HG03045 (cell line): ENCODE measurements around the gene CHPF.

Experiments used
- ATAC-seq: cut with Tn5 transposase; IDR thresholded peaks from one replicate; pipeline ENCODE4 v1.9.1; 2021; ENCODE audit warnings: mild to moderate bottlenecking, moderate library complexity; ENCODE audit not compliant: unreplicated experiment

CHPF gene, protein sequence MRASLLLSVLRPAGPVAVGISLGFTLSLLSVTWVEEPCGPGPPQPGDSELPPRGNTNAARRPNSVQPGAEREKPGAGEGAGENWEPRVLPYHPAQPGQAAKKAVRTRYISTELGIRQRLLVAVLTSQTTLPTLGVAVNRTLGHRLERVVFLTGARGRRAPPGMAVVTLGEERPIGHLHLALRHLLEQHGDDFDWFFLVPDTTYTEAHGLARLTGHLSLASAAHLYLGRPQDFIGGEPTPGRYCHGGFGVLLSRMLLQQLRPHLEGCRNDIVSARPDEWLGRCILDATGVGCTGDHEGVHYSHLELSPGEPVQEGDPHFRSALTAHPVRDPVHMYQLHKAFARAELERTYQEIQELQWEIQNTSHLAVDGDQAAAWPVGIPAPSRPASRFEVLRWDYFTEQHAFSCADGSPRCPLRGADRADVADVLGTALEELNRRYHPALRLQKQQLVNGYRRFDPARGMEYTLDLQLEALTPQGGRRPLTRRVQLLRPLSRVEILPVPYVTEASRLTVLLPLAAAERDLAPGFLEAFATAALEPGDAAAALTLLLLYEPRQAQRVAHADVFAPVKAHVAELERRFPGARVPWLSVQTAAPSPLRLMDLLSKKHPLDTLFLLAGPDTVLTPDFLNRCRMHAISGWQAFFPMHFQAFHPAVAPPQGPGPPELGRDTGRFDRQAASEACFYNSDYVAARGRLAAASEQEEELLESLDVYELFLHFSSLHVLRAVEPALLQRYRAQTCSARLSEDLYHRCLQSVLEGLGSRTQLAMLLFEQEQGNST

GRCh38 chr2:219543596-219544358, at the start of gene CHPF, which contains the start of gene TMEM198:
Gene CHPF, minus strand, starts transcription at chr2:219543809. Its CDS starts 271 bp downstream, at chr2:219543538.
Gene TMEM198, plus strand, starts transcription at chr2:219544028. Its CDS starts 700 bp downstream, at chr2:219544728.
- ATAC-seq: peak; percentile 82

- no peak for ATAC-seq
These were observed 49.5 kb upstream of the CHPF start for GRCh38 chr2:219593154-219593553.

DNA sequence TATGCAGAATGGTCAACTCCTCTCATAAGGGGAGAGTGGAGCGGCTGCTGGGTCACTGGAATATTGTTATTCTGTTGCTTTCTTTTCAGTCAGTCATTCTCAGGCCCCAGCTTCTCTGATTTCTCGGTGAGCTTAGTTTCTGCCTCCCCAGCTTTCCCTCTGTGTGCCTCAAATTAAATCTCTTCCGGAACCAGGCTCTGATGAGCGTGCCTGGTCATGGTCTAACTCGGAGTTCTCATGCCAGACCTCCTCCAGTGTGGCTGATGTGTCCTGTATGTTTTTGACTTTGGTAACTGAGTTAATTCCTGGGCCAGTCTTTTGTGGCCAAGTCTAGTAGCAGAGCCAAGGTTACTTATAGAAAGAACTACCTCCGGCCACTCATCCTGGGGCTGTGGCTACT, 49.1 kb upstream of the CHPF start:
- ATAC-seq: no peak

- no peak for ATAC-seq
These were observed 47.5 kb upstream of the CHPF start for GRCh38 chr2:219591091-219591490.

- no peak for ATAC-seq
These were observed 37.7 kb upstream of the CHPF start for GRCh38 chr2:219581346-219581745.

GRCh38 chr2:219578811-219579613, 35.4 kb upstream of the CHPF start:
- ATAC-seq: no peak

DNA sequence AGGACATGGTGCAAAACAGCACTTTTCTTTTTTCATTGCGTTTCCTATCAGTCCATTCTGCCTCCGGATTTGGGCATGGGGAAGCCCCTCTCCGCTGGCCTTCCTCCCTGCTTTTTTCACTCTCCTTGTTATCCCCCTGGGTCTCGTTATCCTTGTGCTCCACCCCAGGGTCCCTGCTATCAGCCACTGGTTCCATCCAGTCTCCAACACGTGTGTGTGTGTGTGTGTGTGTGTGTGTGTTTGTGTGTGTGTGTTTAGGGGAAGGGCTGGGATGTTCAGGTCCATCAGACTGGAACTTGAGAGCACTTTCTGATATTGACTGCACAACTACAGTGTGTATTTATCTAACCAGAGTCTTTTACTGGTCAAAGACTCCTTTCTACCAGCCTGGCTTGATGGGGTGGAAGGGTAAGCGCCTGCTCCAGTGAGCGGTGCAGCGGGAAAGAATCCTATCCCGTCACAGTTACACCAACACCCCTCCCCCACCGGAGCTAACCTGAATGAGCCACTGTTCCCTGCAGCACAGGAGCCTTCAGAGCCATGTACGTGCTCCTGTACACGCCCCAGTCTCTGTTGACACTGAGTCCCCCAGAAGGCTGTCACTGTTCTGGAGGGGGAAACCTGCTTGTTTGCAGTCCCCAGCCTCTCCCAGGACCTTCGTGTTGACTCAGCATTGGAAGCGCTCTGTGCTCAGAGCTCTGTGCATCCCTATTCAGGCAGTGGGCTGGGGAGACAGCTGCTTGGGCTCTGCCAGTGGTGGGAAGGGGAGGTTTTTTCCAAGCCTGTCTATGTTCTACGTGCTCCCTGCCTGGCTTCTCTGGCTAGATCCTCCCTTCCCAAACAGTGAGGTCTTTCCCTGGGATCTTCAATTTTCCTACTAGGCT, 33.1 kb upstream of the CHPF start:
- ATAC-seq: no peak

GRCh38 chr2:219575566-219576504, 32.2 kb upstream of the CHPF start:
- ATAC-seq: no peak

DNA sequence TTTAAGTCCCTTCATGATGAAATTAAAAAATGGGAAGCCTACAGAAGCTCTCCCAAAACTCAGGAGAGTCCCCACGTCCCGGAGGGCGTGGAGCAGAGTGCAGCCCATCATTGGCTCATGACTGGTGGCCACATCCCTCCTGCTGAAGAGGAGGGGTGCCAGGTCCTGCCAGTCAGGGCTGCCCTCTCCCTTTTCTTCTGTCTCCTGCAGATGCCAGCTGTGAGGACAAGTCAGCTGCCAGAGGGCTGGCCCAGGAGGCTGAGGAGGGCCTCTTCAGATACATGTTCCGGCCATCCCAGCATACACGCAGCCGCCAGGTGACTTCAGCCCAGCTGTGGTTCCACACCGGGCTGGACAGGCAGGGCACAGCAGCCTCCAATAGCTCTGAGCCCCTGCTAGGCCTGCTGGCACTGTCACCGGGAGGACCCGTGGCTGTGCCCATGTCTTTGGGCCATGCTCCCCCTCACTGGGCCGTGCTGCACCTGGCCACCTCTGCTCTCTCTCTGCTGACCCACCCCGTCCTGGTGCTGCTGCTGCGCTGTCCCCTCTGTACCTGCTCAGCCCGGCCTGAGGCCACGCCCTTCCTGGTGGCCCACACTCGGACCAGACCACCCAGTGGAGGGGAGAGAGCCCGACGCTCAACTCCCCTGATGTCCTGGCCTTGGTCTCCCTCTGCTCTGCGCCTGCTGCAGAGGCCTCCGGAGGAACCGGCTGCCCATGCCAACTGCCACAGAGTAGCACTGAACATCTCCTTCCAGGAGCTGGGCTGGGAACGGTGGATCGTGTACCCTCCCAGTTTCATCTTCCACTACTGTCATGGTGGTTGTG, 31.1 kb upstream of the CHPF start:
- ATAC-seq: no peak

- ATAC-seq: no peak
These were observed 29.6 kb upstream of the CHPF start for GRCh38 chr2:219573166-219573565.

DNA sequence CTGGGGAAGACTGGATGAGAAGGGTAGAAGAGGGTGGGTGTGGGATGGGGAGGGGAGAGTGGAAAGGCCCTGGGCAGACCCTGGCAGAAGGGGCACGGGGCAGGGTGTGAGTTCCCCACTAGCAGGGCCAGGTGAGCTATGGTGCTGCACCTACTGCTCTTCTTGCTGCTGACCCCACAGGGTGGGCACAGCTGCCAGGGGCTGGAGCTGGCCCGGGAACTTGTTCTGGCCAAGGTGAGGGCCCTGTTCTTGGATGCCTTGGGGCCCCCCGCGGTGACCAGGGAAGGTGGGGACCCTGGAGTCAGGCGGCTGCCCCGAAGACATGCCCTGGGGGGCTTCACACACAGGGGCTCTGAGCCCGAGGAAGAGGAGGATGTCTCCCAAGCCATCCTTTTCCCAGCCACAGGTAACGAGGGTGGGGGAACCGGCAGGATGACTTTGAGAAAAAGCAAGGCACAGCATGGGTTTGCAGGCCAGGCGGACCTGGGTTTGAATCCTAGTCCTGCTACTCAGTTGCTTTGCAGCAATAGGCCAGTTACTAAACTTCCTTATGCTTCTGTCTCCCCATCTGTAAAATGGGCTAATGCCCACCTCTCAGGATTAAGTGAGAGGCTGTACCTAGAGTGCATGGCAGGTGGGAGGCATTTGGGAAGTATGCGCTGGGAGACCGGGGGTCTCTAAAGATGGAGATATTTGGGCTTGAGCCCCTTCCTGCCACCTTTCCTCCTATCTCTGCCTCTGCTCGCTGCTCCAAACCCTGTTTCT, 28.8 kb upstream of the CHPF start, which contains the start of gene INHA:
TSS of gene INHA (plus strand) at position 74 of the 765 bp plus-strand sequence. CDS start at position 139, 65 bp downstream.
- no peak for ATAC-seq

GRCh38 chr2:219571311-219572236, 28.0 kb upstream of the CHPF start, which contains the start of gene OBSL1:
Gene OBSL1, minus strand, starts transcription at chr2:219571539. Its CDS starts 307 bp downstream, at chr2:219571232.
- ATAC-seq: no peak

DNA sequence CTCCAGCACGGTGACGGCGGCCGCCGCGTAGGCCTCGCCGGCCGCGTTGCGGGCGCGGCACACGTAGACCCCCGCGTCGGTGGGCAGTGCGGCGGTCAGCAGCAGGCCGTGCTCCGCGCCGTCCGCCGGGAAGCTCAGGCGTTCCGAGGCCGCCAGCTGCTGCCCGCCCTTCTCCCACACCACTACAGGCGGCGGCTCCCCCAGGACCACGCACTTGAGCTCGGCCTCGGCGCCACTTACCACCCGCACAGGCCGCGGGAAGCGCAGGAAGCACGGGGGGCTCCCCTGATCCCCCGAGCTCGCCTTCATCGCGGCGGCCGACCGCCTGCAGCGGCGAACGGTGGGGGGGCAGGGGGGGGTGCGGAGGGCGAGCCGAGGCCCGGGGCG, 27.3 kb upstream of the CHPF start:
- no peak for ATAC-seq

DNA sequence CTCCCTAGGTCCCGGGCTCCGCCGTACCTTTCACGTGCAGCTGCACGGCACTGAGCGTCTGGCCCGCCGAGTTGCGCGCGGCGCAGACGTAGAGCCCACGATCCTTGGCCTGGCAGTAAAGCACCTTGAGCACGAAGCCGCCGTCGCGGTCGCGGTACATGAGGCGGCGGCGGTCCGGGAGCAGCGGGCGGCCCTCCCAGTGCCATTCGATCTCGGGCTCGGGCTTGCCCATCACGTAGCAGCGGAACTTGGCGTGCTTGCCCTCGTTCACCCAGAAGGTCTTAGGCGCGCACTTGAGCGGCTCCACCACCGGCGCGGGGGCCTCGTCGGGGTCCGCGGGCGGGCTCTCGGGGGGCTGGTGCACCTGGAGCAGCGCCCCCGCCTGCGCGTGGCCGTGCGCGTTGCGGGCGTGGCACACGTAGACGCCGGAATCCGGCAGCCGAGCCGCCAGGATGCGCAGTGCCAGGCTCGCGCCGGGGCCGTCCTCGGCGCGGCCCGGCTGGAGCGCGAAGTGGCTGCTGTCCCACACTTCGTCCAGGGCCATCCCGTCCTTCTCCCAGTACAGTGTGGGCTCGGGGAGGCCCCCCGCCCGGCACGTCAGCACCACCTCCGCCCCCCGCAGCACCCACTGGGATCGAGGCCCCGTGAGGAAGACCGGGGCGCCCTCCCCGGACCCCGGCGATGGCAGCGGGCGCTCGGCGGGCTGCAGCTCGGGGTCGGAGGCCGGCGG, 26.8 kb upstream of the CHPF start:
- ATAC-seq: no peak

GRCh38 chr2:219569635-219570034, 26.0 kb upstream of the CHPF start:
- no peak for ATAC-seq
